IMR-90 (cell line): ENCODE data around the gene TBC1D10B. TPM values are rescaled to one million over a fixed set of nuclear protein-coding genes. Genes with fewer than 3 reads are reported as not detected.

Source experiments
- ATAC-seq: fragments of 200-7000 bp; cut with Tn5 transposase; 2 replicates; pipeline ENCODE4 v1.9.1; 2020; ENCODE audit warnings: low read depth, mild to moderate bottlenecking, moderate library complexity
- BruUV-seq: library from RNA; stranded (reverse); fragments of 400-500 nt; replicated peaks from 2 replicates; lab custom pipeline; 2021; lab: Mats Ljungman, UMichigan
- CTCF ChIA-PET: fragments of 300-600 bp; formaldehyde crosslinking; extraction: SDS; loops from one replicate; lab custom pipeline; 2021; ENCODE audit warnings: antibody characterized with exemption; lab: Yijun Ruan, JAX
- POLR2A ChIA-PET: fragments of 300-600 bp; sonication (Branson Sonifier 250); formaldehyde crosslinking; loops from one replicate; lab custom pipeline; 2022; ENCODE audit warnings: antibody characterized with exemption; ENCODE audit not compliant: unreplicated experiment; lab: Charles Lee
- DNase-seq: peaks from one replicate; pipeline ENCODE4 v3.0.0; 2013
- H2AFZ ChIP-seq: replicated peaks from 2 replicates; pipeline ENCODE3; 2013; ENCODE audit warnings: low read length, mild to moderate bottlenecking; ENCODE audit not compliant: poor library complexity
- H2AK5ac ChIP-seq: 2 replicates; pipeline ENCODE4 v1.6.1; 2013; ENCODE audit warnings: low read depth, low read length, inconsistent platforms
- H2AK9ac ChIP-seq: replicated peaks from 2 replicates; pipeline ENCODE3; 2013; ENCODE audit warnings: mild to moderate bottlenecking, low read depth, low read length, moderate library complexity; ENCODE audit not compliant: poor library complexity
- H2BK120ac ChIP-seq: 2 replicates; pipeline ENCODE4 v1.6.1; 2013; ENCODE audit warnings: low read depth, low read length, inconsistent platforms
- H2BK15ac ChIP-seq: 3 replicates; pipeline ENCODE4 v1.6.1; 2013; ENCODE audit warnings: low read depth, low read length, inconsistent platforms
- H2BK20ac ChIP-seq: 2 replicates; pipeline ENCODE4 v1.6.1; 2013; ENCODE audit warnings: low read depth, mild to moderate bottlenecking, inconsistent platforms, low read length, moderate library complexity
- H2BK5ac ChIP-seq: 2 replicates; pipeline ENCODE4 v1.6.1; 2013; ENCODE audit warnings: mild to moderate bottlenecking, low read depth, low read length, inconsistent platforms; ENCODE audit not compliant: poor library complexity, severe bottlenecking
- H3K14ac ChIP-seq: replicated peaks from 2 replicates; pipeline ENCODE4 v1.6.1; 2013; ENCODE audit warnings: low read depth, low read length, inconsistent platforms
- H3K18ac ChIP-seq: 2 replicates; pipeline ENCODE4 v1.6.1; 2013; ENCODE audit warnings: low read depth, low read length, control low read depth
- H3K23ac ChIP-seq: 2 replicates; pipeline ENCODE4 v1.6.1; 2013; ENCODE audit warnings: low read depth, low read length, inconsistent platforms
- H3K27ac ChIP-seq: 2 replicates; pipeline ENCODE4 v1.5.1; 2013; ENCODE audit warnings: mild to moderate bottlenecking, control low read depth, low read length; ENCODE audit not compliant: insufficient read depth
- H3K27me3 ChIP-seq: 2 replicates; pipeline ENCODE4 v1.6.1; 2013; ENCODE audit warnings: low read length; ENCODE audit not compliant: control insufficient read depth, insufficient read depth
- H3K36me3 ChIP-seq: 2 replicates; pipeline ENCODE4 v1.6.1; 2013; ENCODE audit warnings: low read length, mixed read lengths; ENCODE audit not compliant: control insufficient read depth, insufficient read depth
- H3K4ac ChIP-seq: 2 replicates; pipeline ENCODE4 v1.6.1; 2013; ENCODE audit warnings: low read depth, low read length, inconsistent platforms
- H3K4me1 ChIP-seq: 2 replicates; pipeline ENCODE4 v1.6.1; 2013; ENCODE audit warnings: low read length, mixed read lengths; ENCODE audit not compliant: control insufficient read depth, insufficient read depth
- H3K4me2 ChIP-seq: 2 replicates; pipeline ENCODE4 v1.6.1; 2013; ENCODE audit warnings: low read depth, mild to moderate bottlenecking, control low read depth, low read length, moderate library complexity
- H3K4me3 ChIP-seq: 2 replicates; pipeline ENCODE4 v1.5.1; 2013; ENCODE audit warnings: low read depth, mild to moderate bottlenecking, control low read depth, low read length, moderate library complexity; ENCODE audit not compliant: insufficient read depth
- H3K56ac ChIP-seq: 2 replicates; pipeline ENCODE4 v1.6.1; 2013; ENCODE audit warnings: low read length, inconsistent platforms; ENCODE audit not compliant: insufficient read depth; ENCODE audit errors: extremely low read depth
- H3K79me1 ChIP-seq, 2 experiments: 2 replicates each; pipeline ENCODE4 v1.6.1; 2013; ENCODE audit warnings: low read length in 2 of 2, inconsistent platforms in 1 of 2, low read depth in 1 of 2
- H3K9ac ChIP-seq: 2 replicates; pipeline ENCODE4 v1.6.1; 2013; ENCODE audit warnings: low read depth, low read length, control low read depth
- H3K9me1 ChIP-seq: 2 replicates; pipeline ENCODE4 v1.6.1; 2013; ENCODE audit warnings: low read length, inconsistent platforms; ENCODE audit not compliant: insufficient read depth
- H3K9me3 ChIP-seq: 2 replicates; pipeline ENCODE4 v1.6.1; 2013; ENCODE audit warnings: low read length; ENCODE audit not compliant: control insufficient read depth, insufficient read depth
- H4K20me1 ChIP-seq: 2 replicates; pipeline ENCODE4 v1.6.1; 2013; ENCODE audit warnings: low read length, inconsistent platforms; ENCODE audit not compliant: insufficient read depth
- H4K5ac ChIP-seq: 2 replicates; pipeline ENCODE4 v1.6.1; 2013; ENCODE audit warnings: mild to moderate bottlenecking, low read depth, low read length, control low read depth
- H4K8ac ChIP-seq, 2 experiments: 2 replicates each; pipeline ENCODE4 v1.6.1; 2013; ENCODE audit warnings: low read depth in 2 of 2, low read length in 2 of 2, control low read depth in 1 of 2, inconsistent platforms in 1 of 2
- H4K91ac ChIP-seq: 2 replicates; pipeline ENCODE4 v1.6.1; 2013; ENCODE audit warnings: low read depth, low read length, inconsistent platforms; ENCODE audit not compliant: insufficient read depth
- BHLHE40 ChIP-seq: fragments of 150-350 bp; IDR thresholded peaks from 2 replicates; pipeline ENCODE4 v1.6.1; 2016; ENCODE audit warnings: mild to moderate bottlenecking, low read depth, low read length
- CHD1 ChIP-seq: IDR thresholded peaks from 2 replicates; pipeline ENCODE4 v1.6.1; 2012; ENCODE audit warnings: low read depth, low read length, improper control_type of control experiment
- ELK1 ChIP-seq: fragments of 150-350 bp; IDR thresholded peaks from 2 replicates; pipeline ENCODE4 v1.6.1; 2016; ENCODE audit warnings: low read depth, mild to moderate bottlenecking, low read length, moderate library complexity, borderline replicate concordance
- FOS ChIP-seq: fragments of 150-350 bp; IDR thresholded peaks from 2 replicates; pipeline ENCODE4 v1.6.1; 2016; ENCODE audit warnings: low read depth, low read length
- MAFK ChIP-seq: IDR thresholded peaks from 2 replicates; pipeline ENCODE4 v1.6.1; 2012; ENCODE audit warnings: low read depth, low read length, improper control_type of control experiment
- MAZ ChIP-seq: IDR thresholded peaks from 2 replicates; pipeline ENCODE4 v1.6.1; 2012; ENCODE audit warnings: low read depth, mild to moderate bottlenecking, low read length, improper control_type of control experiment, moderate library complexity, borderline replicate concordance
- MXI1 ChIP-seq: IDR thresholded peaks from 2 replicates; pipeline ENCODE4 v1.6.1; 2012; ENCODE audit warnings: low read depth, mild to moderate bottlenecking, low read length, moderate library complexity, borderline replicate concordance
- NFE2L2 ChIP-seq: fragments of 150-350 bp; IDR thresholded peaks from 2 replicates; pipeline ENCODE4 v1.6.1; 2016; ENCODE audit warnings: low read depth, mild to moderate bottlenecking, low read length
- RAD21 ChIP-seq: IDR thresholded peaks from 2 replicates; pipeline ENCODE4 v1.6.1; 2012; ENCODE audit warnings: low read length, improper control_type of control experiment
- RCOR1 ChIP-seq: IDR thresholded peaks from 2 replicates; pipeline ENCODE4 v1.6.1; 2012; ENCODE audit warnings: mild to moderate bottlenecking, low read length, improper control_type of control experiment; ENCODE audit not compliant: insufficient replicate concordance
- RFX5 ChIP-seq: IDR thresholded peaks from 2 replicates; pipeline ENCODE4 v1.8.0; 2012; ENCODE audit warnings: low read depth, mild to moderate bottlenecking, low read length, moderate library complexity
- SMC3 ChIP-seq: fragments of 150-350 bp; IDR thresholded peaks from 2 replicates; pipeline ENCODE4 v1.6.1; 2016; ENCODE audit warnings: low read depth, mild to moderate bottlenecking, antibody characterized with exemption, low read length, moderate library complexity
- USF2 ChIP-seq: fragments of 150-350 bp; IDR thresholded peaks from 2 replicates; pipeline ENCODE4 v1.6.1; 2017; ENCODE audit warnings: mild to moderate bottlenecking, antibody characterized with exemption, low read length, low read depth
- WGBS, 2 experiments: methylation state at CpG; one replicate each; pipeline versions ENCODE4 v1.1.5 to v1.1.7; 2013; ENCODE audit warnings: missing lambda C conversion rate in 2 of 2; ENCODE audit not compliant: insufficient read length in 1 of 2; ENCODE audit errors: extremely low coverage in 2 of 2; 5-methylcytosine and 5-hydroxymethylcytosine counted together
- dilution Hi-C: fragments of 300-500 bp; cut with HindIII; formaldehyde crosslinking; loops from one replicate; pipeline ENCODE4 v1.14.3; 2018; ENCODE audit warnings: low sequenced_read_pairs; ENCODE audit not compliant: unreplicated experiment
- in situ Hi-C: fragments of 300-500 bp; cut with MboI; formaldehyde crosslinking; loops from 3 replicates; pipeline ENCODE4 v1.14.3; 2019; ENCODE audit warnings: low sequenced_read_pairs, inconsistent platforms, mixed read lengths
- intact Hi-C: fragments of 100-400 bp; cut with micrococcal nuclease; formaldehyde crosslinking; loops from 2 replicates; pipeline ENCODE4 v1.10.0; 2022
- polyA plus RNA-seq, 3 experiments: library from polyadenylated mRNA; depleted of rRNA; stranded (reverse); fragments of >200 nt; gene quantifications; 2 replicates each; pipeline ENCODE4 v1.2.3, GENCODE V29; 2012; ENCODE audit warnings: low replicate concordance in 1 of 3
- total RNA-seq: library from RNA; depleted of rRNA; stranded (reverse); fragments of >200 nt; gene quantifications from 2 replicates; pipeline ENCODE4 v1.2.3, GENCODE V29; 2012

Gene TBC1D10B
- total and polyA plus RNA-seq, 2 of the 4 experiments (the other 2 are of a cell fraction), result 8.4 to 24.9 TPM

DNA sequence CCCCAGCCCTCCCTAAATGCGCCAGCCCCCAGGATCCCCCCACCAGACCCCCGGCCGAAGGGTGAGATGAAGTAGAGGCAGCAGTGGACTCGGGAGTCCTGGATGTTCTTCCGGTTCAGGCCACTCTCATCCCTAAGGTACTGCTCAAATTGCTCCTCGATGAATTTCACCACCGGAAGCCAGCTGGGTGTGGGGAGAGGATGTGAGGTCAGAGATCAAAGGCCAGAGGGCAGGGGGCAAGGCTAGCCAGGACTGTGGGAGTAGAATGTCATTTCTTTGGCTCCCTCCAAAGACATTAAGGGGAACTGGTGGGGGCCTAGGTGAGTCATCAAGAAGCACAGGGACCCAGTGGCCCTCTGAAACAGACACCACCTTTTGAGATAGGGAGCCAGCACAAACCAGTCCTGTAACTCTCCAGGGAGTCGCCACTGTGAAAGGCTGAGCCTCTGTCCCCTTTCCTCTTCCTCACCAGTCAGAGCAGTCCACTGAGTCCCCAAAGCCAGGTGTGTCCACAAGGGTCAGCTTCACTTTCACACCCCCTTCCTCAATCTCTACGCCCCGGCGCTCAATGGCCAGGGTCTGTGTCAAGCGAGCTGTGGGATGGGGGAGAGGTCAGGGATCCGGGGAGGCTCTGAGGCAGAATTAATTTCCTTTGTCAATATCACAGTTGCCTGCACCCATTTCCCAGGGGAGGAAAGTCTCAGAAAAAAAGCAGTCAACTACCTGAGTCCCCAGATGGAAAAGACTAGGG is 11.2 kb upstream of the TBC1D10B start (continued):
- no peak for TF ChIP-seq USF2

GRCh38 chr16:30380803-30381208 is 10.5 kb upstream of the TBC1D10B start:
- Histone ChIP-seq H4K20me1 (peaks cover 10% of the 10 kb centered on the region), H3K79me1 (peaks cover 5 to 30% of the 10 kb centered on the region in 2 experiments), H3K4ac (no peak overlapping the region), H3K23ac (no peak overlapping the region), H3K4me3 (no peak overlapping the region), H3K9me1 (peaks cover 16% of the 10 kb centered on the region), H3K18ac (no peak overlapping the region), H4K91ac (no peak overlapping the region), H3K27ac (no peak overlapping the region), H4K5ac (no peak overlapping the region), H3K14ac (no peak overlapping the region), H3K36me3 (no peaks in the 10 kb centered on the region), H3K4me1 (peaks cover 7% of the 10 kb centered on the region), H2AK5ac (no peak overlapping the region), H2BK5ac (no peak overlapping the region), H2BK15ac (no peak overlapping the region), H2AK9ac (no peak overlapping the region), H3K9ac (no peak overlapping the region), H3K4me2 (no peak overlapping the region), H2AFZ (no peak overlapping the region), H3K56ac (no peak overlapping the region), H2BK120ac (no peak overlapping the region), H2BK20ac (no peak overlapping the region), H4K8ac (no peak overlapping the region), H3K27me3 (no peaks in the 10 kb centered on the region), H3K9me3 (no peaks in the 10 kb centered on the region)
- intact Hi-C loops, result no loop called here
- 94% methylated on average over 6 of the region's 6 CpGs; no CpG with 5 or more reads in 1 of the 2 experiments for WGBS, 2 experiments
- ChIA-PET POLR2A (no interaction called here), CTCF (no interaction called here)
- in situ Hi-C loops, result no loop called here
- no peak for DNase-seq
- no TSS peak for BruUV-seq
- dilution Hi-C loops, result no loop called here
- no peak for ATAC-seq
- TF ChIP-seq CHD1 (no peak), MXI1 (no peak), FOS (no peak), MAFK (no peak), RFX5 (no peak), RAD21 (no peak), USF2 (no peak), ELK1 (no peak), BHLHE40 (no peak), MAZ (no peak), RCOR1 (no peak), SMC3 (no peak), NFE2L2 (no peak)
